GM20000 (cell line): Measurements from ENCODE around the gene FSD1.

Experiments used
- DNase-seq: peaks from one replicate; pipeline ENCODE4 v3.0.0; 2012; ENCODE audit warnings: low spot score
- CTCF ChIP-seq: IDR thresholded peaks from 2 replicates; pipeline ENCODE4 v1.5.1; 2012; ENCODE audit warnings: mild to moderate bottlenecking, control low read depth; ENCODE audit errors: extremely low read depth, missing control alignments

FSD1 gene

GRCh38 chr19:4370418-4371041, 66.1 kb downstream of the FSD1 start:
- no peak for TF ChIP-seq CTCF
- no peak for DNase-seq

- TF ChIP-seq CTCF = no peak
- no peak for DNase-seq
Measured at GRCh38 chr19:4371247-4372164, 67.1 kb downstream of the FSD1 start.

GRCh38 chr19:4372165-4373012, 68.0 kb downstream of the FSD1 start:
- no peak for DNase-seq
- TF ChIP-seq CTCF = no peak

GRCh38 chr19:4373013-4373367, 68.6 kb downstream of the FSD1 start:
- TF ChIP-seq CTCF = no peak
- no peak for DNase-seq
